HepG2 (cell line): ENCODE results near the gene DIS3L2. TPM values are rescaled to one million over a fixed set of nuclear protein-coding genes. Genes with fewer than 3 reads are reported as not detected.

ENCODE experiments used
- ARNT2 ChIP-seq: sonication (generic); formaldehyde crosslinking; IDR thresholded peaks from 2 replicates; pipeline ENCODE4 v1.8.0; 2022; ENCODE audit warnings: mild to moderate bottlenecking, low read depth, missing genetic modification reagents, moderate library complexity
- RFX5 ChIP-seq: IDR thresholded peaks from 2 replicates; pipeline ENCODE4 v1.6.1; 2011; ENCODE audit warnings: low read depth, low read length, improper control_type of control experiment
- SRSF9 ChIP-seq: fragments of 200-400 bp; formaldehyde crosslinking; IDR thresholded peaks from 2 replicates; pipeline ENCODE4 v1.6.1; 2018; ENCODE audit warnings: borderline replicate concordance, mild to moderate bottlenecking, low read depth, low read length; ENCODE audit not compliant: insufficient read depth, poor library complexity, severe bottlenecking
- ZNF101 ChIP-seq: sonication (generic); formaldehyde crosslinking; IDR thresholded peaks from 2 replicates; pipeline ENCODE4 v1.4.0; 2020; ENCODE audit warnings: mild to moderate bottlenecking, low read depth, missing genetic modification reagents, borderline replicate concordance
- ZNF224 ChIP-seq: sonication (generic); formaldehyde crosslinking; IDR thresholded peaks from 2 replicates; pipeline ENCODE4 v1.5.0; 2020; ENCODE audit warnings: mild to moderate bottlenecking, missing genetic modification reagents
- ZNF329 ChIP-seq: sonication (generic); formaldehyde crosslinking; IDR thresholded peaks from 2 replicates; pipeline ENCODE4 v1.9.0; 2021; ENCODE audit warnings: low read depth, mild to moderate bottlenecking, missing genetic modification reagents
- ZNF34 ChIP-seq: sonication (generic); formaldehyde crosslinking; IDR thresholded peaks from 2 replicates; pipeline ENCODE4 v1.4.0; 2020; ENCODE audit warnings: mild to moderate bottlenecking, missing genetic modification reagents, borderline replicate concordance
- ZNF382 ChIP-seq: sonication (generic); formaldehyde crosslinking; IDR thresholded peaks from 2 replicates; pipeline ENCODE4 v1.5.0; 2020; ENCODE audit warnings: missing genetic modification reagents, mild to moderate bottlenecking, borderline replicate concordance
- ZNF549 ChIP-seq: sonication (generic); formaldehyde crosslinking; IDR thresholded peaks from 2 replicates; pipeline ENCODE4 v1.5.0; 2020; ENCODE audit warnings: missing genetic modification reagents
- ZNF550 ChIP-seq: sonication (generic); formaldehyde crosslinking; IDR thresholded peaks from 2 replicates; pipeline ENCODE4 v1.4.0; 2020; ENCODE audit warnings: mild to moderate bottlenecking, missing genetic modification reagents, borderline replicate concordance
- polyA plus RNA-seq, 8 experiments: library from polyadenylated mRNA; depleted of rRNA in 3 of 8; stranded (reverse) in 7 of 8; unstranded in 1 of 8; fragments of >200 nt; fragmentation: Illumina TruSeq in 4 of 8; extraction: Trizol in 4 of 8; gene quantifications; 2 replicates each; pipeline versions ENCODE4 v1.2.1 to v1.2.3, GENCODE V29; 2011 to 2016; ENCODE audit warnings: low read depth in 4 of 8, missing spikeins in 1 of 8, mixed read lengths in 1 of 8; ENCODE audit not compliant: insufficient read depth in 1 of 8
- total RNA-seq, 5 experiments: library from RNA; depleted of rRNA; stranded (reverse); fragments of >200 nt; fragmentation: Illumina TruSeq; extraction: Trizol; gene quantifications; 2 replicates each; pipeline ENCODE4 v1.2.3, GENCODE V29; 2016; ENCODE audit warnings: low read depth in 1 of 5
- TF ChIP-seq, protein P1 (sequence below), 2 experiments: fragments of 450-650 bp in 1 of 2; sonication (generic) in 1 of 2; formaldehyde crosslinking in 1 of 2; IDR thresholded peaks; 2 replicates each; pipeline versions ENCODE4 v1.6.1 to v1.8.0; 2016 to 2022; ENCODE audit warnings: antibody characterized with exemption in 1 of 2, mild to moderate bottlenecking in 1 of 2, missing genetic modification reagents in 1 of 2
- TF ChIP-seq, protein P2 (sequence below): sonication (generic); formaldehyde crosslinking; IDR thresholded peaks from 2 replicates; pipeline ENCODE4 v1.5.0; 2020; ENCODE audit warnings: mild to moderate bottlenecking, missing genetic modification reagents
- TF ChIP-seq, protein P3 (sequence below): sonication (generic); formaldehyde crosslinking; IDR thresholded peaks from 2 replicates; pipeline ENCODE4 v1.8.0; 2022; ENCODE audit warnings: mild to moderate bottlenecking, missing genetic modification reagents, moderate library complexity

The DIS3L2 gene
- total and polyA plus RNA-seq, 2 of the 13 experiments (the other 11 are each of a cell fraction or from before 2014, with no cell fraction given), result 7.0 to 23.9 TPM

DNA sequence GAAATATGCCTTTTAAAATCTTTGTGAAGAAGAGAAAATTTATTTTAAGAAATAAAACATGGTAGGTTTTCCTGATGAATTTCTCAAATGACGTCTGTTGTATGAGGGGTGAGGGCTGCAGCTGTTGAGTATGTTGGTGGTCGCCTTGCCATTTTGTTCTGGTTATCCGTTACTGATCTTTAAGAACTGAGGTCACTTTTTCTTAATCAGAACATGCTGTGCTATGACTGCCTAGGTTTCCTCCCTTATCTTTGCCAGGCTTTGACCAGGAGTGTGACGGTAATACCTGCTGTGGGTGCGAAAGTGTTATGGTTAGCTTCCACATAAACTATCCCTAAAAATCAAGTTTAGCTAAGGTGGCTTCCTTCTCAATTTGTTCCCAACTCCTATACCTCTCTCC is 176.9 kb downstream of the DIS3L2 start (continued):
- TF ChIP-seq, protein P1, sequence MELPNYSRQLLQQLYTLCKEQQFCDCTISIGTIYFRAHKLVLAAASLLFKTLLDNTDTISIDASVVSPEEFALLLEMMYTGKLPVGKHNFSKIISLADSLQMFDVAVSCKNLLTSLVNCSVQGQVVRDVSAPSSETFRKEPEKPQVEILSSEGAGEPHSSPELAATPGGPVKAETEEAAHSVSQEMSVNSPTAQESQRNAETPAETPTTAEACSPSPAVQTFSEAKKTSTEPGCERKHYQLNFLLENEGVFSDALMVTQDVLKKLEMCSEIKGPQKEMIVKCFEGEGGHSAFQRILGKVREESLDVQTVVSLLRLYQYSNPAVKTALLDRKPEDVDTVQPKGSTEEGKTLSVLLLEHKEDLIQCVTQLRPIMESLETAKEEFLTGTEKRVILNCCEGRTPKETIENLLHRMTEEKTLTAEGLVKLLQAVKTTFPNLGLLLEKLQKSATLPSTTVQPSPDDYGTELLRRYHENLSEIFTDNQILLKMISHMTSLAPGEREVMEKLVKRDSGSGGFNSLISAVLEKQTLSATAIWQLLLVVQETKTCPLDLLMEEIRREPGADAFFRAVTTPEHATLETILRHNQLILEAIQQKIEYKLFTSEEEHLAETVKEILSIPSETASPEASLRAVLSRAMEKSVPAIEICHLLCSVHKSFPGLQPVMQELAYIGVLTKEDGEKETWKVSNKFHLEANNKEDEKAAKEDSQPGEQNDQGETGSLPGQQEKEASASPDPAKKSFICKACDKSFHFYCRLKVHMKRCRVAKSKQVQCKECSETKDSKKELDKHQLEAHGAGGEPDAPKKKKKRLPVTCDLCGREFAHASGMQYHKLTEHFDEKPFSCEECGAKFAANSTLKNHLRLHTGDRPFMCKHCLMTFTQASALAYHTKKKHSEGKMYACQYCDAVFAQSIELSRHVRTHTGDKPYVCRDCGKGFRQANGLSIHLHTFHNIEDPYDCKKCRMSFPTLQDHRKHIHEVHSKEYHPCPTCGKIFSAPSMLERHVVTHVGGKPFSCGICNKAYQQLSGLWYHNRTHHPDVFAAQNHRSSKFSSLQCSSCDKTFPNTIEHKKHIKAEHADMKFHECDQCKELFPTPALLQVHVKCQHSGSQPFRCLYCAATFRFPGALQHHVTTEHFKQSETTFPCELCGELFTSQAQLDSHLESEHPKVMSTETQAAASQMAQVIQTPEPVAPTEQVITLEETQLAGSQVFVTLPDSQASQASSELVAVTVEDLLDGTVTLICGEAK (IDR thresholded peaks at IDR 0.05), result no peak
- TF ChIP-seq, protein P1 (CRISPR knock-in tag; IDR thresholded peaks at IDR 0.05), result no peak
- TF ChIP-seq ARNT2 (CRISPR knock-in tag), result no peak
- TF ChIP-seq, protein P2, sequence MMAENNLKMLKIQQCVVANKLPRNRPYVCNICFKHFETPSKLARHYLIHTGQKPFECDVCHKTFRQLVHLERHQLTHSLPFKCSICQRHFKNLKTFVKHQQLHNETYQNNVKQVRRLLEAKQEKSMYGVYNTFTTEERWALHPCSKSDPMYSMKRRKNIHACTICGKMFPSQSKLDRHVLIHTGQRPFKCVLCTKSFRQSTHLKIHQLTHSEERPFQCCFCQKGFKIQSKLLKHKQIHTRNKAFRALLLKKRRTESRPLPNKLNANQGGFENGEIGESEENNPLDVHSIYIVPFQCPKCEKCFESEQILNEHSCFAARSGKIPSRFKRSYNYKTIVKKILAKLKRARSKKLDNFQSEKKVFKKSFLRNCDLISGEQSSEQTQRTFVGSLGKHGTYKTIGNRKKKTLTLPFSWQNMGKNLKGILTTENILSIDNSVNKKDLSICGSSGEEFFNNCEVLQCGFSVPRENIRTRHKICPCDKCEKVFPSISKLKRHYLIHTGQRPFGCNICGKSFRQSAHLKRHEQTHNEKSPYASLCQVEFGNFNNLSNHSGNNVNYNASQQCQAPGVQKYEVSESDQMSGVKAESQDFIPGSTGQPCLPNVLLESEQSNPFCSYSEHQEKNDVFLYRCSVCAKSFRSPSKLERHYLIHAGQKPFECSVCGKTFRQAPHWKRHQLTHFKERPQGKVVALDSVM (CRISPR knock-in tag), result no peak
- no peak for TF ChIP-seq ZNF101 (CRISPR knock-in tag)
- no peak for TF ChIP-seq SRSF9
- no peak for TF ChIP-seq ZNF34 (CRISPR knock-in tag)
- TF ChIP-seq ZNF549 (CRISPR knock-in tag), result no peak
- no peak for TF ChIP-seq ZNF224
- TF ChIP-seq, protein P3, sequence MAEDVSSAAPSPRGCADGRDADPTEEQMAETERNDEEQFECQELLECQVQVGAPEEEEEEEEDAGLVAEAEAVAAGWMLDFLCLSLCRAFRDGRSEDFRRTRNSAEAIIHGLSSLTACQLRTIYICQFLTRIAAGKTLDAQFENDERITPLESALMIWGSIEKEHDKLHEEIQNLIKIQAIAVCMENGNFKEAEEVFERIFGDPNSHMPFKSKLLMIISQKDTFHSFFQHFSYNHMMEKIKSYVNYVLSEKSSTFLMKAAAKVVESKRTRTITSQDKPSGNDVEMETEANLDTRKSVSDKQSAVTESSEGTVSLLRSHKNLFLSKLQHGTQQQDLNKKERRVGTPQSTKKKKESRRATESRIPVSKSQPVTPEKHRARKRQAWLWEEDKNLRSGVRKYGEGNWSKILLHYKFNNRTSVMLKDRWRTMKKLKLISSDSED, result no peak
- TF ChIP-seq ZNF329, result no peak
- no peak for TF ChIP-seq ZNF550 (CRISPR knock-in tag)
- TF ChIP-seq RFX5, result no peak
- TF ChIP-seq ZNF382 (CRISPR knock-in tag), result no peak
